Measurements from ENCODE around the gene CDYL2.

- TF ChIP-seq POLR2A (IDR thresholded peaks at IDR 0.05): no peak
- no peak for TF ChIP-seq CTCF (IDR thresholded peaks at IDR 0.05)
- TF ChIP-seq POLR2AphosphoS5 (IDR thresholded peaks at IDR 0.05): no peak
Observed at GRCh38 chr16:80804056-80804525, 307 bp downstream of the CDYL2 start.
